PC-9 (cell line): Measurements from ENCODE around the gene PDE4D. TPM values are rescaled to one million over a fixed set of nuclear protein-coding genes. Genes with fewer than 3 reads are reported as not detected.

ENCODE experiments used
- BruUV-seq: library from RNA; stranded (reverse); fragments of 400-500 nt; replicated peaks from 2 replicates; lab custom pipeline; 2021; lab: Mats Ljungman, UMichigan
- CTCF ChIA-PET: fragments of 300-600 bp; sonication (Branson Sonifier 250); formaldehyde crosslinking; loops from one replicate; lab custom pipeline; 2022; ENCODE audit warnings: antibody characterized with exemption; lab: Charles Lee
- POLR2A ChIA-PET: fragments of 300-600 bp; sonication (Branson Sonifier 250); formaldehyde crosslinking; loops from one replicate; lab custom pipeline; 2022; ENCODE audit warnings: antibody characterized with exemption; ENCODE audit not compliant: unreplicated experiment; lab: Charles Lee
- DNase-seq, 2 experiments: peaks; one replicate each; pipeline versions ENCODE4 v3.0.0 to v3.0.0-alpha.2; 2015 to 2022; ENCODE audit warnings: mixed read lengths in 1 of 2
- H2AFZ ChIP-seq: fragments of 200-600 bp; sonication (generic); 2 replicates; pipeline ENCODE4 v1.8.1; 2017; ENCODE audit warnings: antibody characterized with exemption
- H3F3A ChIP-seq: fragments of 200-600 bp; sonication (generic); 2 replicates; pipeline ENCODE4 v1.8.1; 2017; ENCODE audit warnings: antibody characterized with exemption, mild to moderate bottlenecking, low read depth; ENCODE audit not compliant: insufficient read depth
- H3K27ac ChIP-seq: fragments of 200-600 bp; sonication (generic); 2 replicates; pipeline ENCODE4 v1.6.1; 2016; ENCODE audit warnings: mixed run types
- H3K27me3 ChIP-seq: fragments of 200-600 bp; sonication (generic); 2 replicates; pipeline ENCODE4 v1.6.1; 2016; ENCODE audit warnings: low read depth, mixed run types; ENCODE audit not compliant: insufficient read depth
- H3K36me3 ChIP-seq: fragments of 200-600 bp; sonication (generic); 2 replicates; pipeline ENCODE4 v1.6.1; 2016; ENCODE audit warnings: low read depth, mixed run types
- H3K4me1 ChIP-seq: fragments of 200-600 bp; sonication (generic); replicated peaks from 2 replicates; pipeline ENCODE4 v1.6.1; 2016; ENCODE audit warnings: mixed run types; ENCODE audit not compliant: insufficient read depth
- H3K4me2 ChIP-seq: fragments of 200-600 bp; sonication (generic); 2 replicates; pipeline ENCODE4 v1.6.1; 2017; ENCODE audit warnings: mixed run types
- H3K4me3 ChIP-seq: fragments of 200-600 bp; sonication (generic); 2 replicates; pipeline ENCODE4 v1.6.1; 2016; ENCODE audit warnings: mixed run types
- H3K79me2 ChIP-seq: fragments of 200-600 bp; sonication (generic); 2 replicates; pipeline ENCODE4 v1.6.1; 2017; ENCODE audit warnings: low read depth, mixed run types
- H3K9me2 ChIP-seq: fragments of 200-600 bp; sonication (generic); 2 replicates; pipeline ENCODE4 v1.8.1; 2017; ENCODE audit warnings: mild to moderate bottlenecking; ENCODE audit not compliant: insufficient read depth
- H3K9me3 ChIP-seq: fragments of 200-600 bp; sonication (generic); 2 replicates; pipeline ENCODE4 v1.8.1; 2016; ENCODE audit warnings: low read depth; ENCODE audit not compliant: insufficient read depth
- H4K20me1 ChIP-seq: fragments of 200-600 bp; sonication (generic); 2 replicates; pipeline ENCODE4 v1.8.1; 2017; ENCODE audit not compliant: insufficient read depth
- CTCF ChIP-seq: fragments of 200-600 bp; sonication (generic); conservative IDR thresholded peaks from 2 replicates; pipeline ENCODE4 v1.6.1; 2017; ENCODE audit warnings: mixed run types, antibody characterized with exemption, mild to moderate bottlenecking, moderate library complexity
- EZH2 ChIP-seq: fragments of 200-600 bp; sonication (generic); IDR thresholded peaks from 2 replicates; pipeline ENCODE4 v1.8.0; 2017; ENCODE audit warnings: antibody characterized with exemption, low read depth
- intact Hi-C: fragments of 100-400 bp; cut with micrococcal nuclease; formaldehyde crosslinking; loops from one replicate; pipeline ENCODE4 v1.10.0; 2022; ENCODE audit not compliant: unreplicated experiment
- total RNA-seq: library from RNA; stranded (reverse); gene quantifications from 2 replicates; pipeline ENCODE4 v1.2.3, GENCODE V29; 2021

PDE4D gene
- total RNA-seq, 1 experiment from 2014 or later, result 9.8 TPM

DNA sequence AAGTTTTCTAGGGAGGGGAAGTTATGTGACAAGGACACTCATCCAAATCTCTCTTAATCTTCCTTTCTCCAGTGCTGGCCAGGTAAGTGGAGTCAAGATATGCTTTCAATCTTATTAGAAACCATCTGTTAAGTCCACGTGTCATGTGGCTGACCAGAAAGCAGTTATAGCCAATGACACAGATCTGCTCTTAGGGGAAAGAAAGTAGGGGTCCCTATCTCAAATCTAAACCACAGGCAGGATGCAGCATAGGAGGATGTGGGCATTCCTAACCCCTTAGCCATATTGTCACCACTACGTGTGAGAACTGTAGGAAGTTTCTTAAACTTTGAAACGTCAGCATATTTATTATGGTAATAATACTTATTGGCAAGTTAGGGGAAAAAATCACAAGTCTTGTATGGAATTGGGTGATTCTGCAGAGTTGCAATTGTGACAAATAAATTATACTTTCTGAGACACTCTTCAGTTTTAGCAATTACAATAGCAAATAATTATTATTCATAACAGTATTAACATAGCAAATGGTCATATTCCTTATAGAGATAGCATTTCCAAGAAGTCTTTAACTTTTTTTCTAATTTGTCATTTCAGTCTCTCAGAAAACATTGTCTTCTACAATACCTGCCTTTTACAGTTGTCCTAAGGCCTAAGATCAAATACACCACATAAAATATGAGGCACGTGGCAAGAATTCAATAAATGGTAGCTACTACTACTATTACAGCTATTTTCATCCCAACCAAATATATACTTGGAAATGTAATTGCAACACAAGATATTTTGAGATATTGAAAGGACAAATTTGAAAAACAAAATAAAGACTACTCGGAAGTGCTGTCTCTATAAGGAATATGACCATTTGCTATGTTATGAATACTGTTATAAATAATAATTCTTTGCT, 236.9 kb downstream of the PDE4D start:
- BruUV-seq, result no TSS peak
- POLR2A ChIA-PET, result no interaction called here
- TF ChIP-seq CTCF, result no peak
- no peak for TF ChIP-seq EZH2

GRCh38 chr5:59655693-59656309, 237.7 kb downstream of the PDE4D start:
- Histone ChIP-seq H2AFZ (no peak overlapping the region), H3F3A (no peaks in the 10 kb centered on the region), H4K20me1 (no peaks in the 10 kb centered on the region), H3K4me1 (no peaks in the 10 kb centered on the region), H3K4me3 (no peak overlapping the region), H3K4me2 (no peak overlapping the region), H3K9me2 (no peaks in the 10 kb centered on the region), H3K79me2 (no peaks in the 10 kb centered on the region), H3K27me3 (no peaks in the 10 kb centered on the region), H3K36me3 (no peaks in the 10 kb centered on the region), H3K9me3 (no peaks in the 10 kb centered on the region), H3K27ac (no peak overlapping the region)
- TF ChIP-seq EZH2 (no peak), CTCF (no peak)
- ChIA-PET CTCF (no interaction called here), POLR2A (no interaction called here)
- DNase-seq, result no peak
- intact Hi-C loops, result no loop called here
- no TSS peak for BruUV-seq

More for the DNA sequence above, 236.9 kb downstream of the PDE4D start:
- H3K9me3 ChIP-seq, result no peaks in the 10 kb centered on the region
- no peaks in the 10 kb centered on the region for H3K36me3 ChIP-seq
- no peak overlapping the region for H3K4me3 ChIP-seq
- no peaks in the 10 kb centered on the region for H3K79me2 ChIP-seq
- no peak overlapping the region for H2AFZ ChIP-seq
- DNase-seq, result no peak
- no peaks in the 10 kb centered on the region for H3K27me3 ChIP-seq
- no peaks in the 10 kb centered on the region for H4K20me1 ChIP-seq
- intact Hi-C loops, result no loop called here
- no peaks in the 10 kb centered on the region for H3K9me2 ChIP-seq
- peaks cover 5% of the 10 kb centered on the region for H3K4me1 ChIP-seq
- no peak overlapping the region for H3K4me2 ChIP-seq
- CTCF ChIA-PET, result interaction anchor here (0.6 kb wide), 1 partner anchor 16 kb away, joined by 6 read pairs; no protein-coding TSS in a partner anchor
- H3F3A ChIP-seq, result no peaks in the 10 kb centered on the region
- H3K27ac ChIP-seq, result no peak overlapping the region

DNA sequence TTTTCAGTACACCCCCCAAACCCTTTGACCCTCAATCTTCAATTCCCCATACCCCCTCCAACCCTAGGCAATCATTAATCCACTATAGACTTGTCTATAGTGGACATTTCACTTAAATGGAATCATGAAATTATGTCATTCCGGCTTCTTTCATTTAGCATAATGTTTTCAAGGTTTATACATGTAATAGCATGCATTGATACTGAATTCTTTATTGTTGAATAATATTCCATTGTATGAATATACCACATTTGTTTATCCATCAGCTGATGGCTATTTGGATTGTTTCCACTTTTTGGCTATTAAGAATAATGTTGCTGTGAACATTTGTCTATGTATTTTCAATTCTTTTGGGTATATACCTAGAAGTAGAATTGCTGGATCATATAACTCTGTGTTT, 238.8 kb downstream of the PDE4D start:
- H3K36me3 ChIP-seq, result no peaks in the 10 kb centered on the region
- no TSS peak for BruUV-seq
- H2AFZ ChIP-seq, result no peak overlapping the region
- no peak for DNase-seq
- no peak overlapping the region for H3K4me2 ChIP-seq
- intact Hi-C loops, result no loop called here
- no peaks in the 10 kb centered on the region for H3K4me1 ChIP-seq
- no peak overlapping the region for H3K27ac ChIP-seq
- H3K9me2 ChIP-seq, result no peaks in the 10 kb centered on the region
- no peak overlapping the region for H3K4me3 ChIP-seq
- no peaks in the 10 kb centered on the region for H4K20me1 ChIP-seq
- ChIA-PET POLR2A (no interaction called here), CTCF (no interaction called here)
- H3K79me2 ChIP-seq, result no peaks in the 10 kb centered on the region
- TF ChIP-seq EZH2, result no peak
- no peaks in the 10 kb centered on the region for H3F3A ChIP-seq
- H3K9me3 ChIP-seq, result no peaks in the 10 kb centered on the region
- no peaks in the 10 kb centered on the region for H3K27me3 ChIP-seq
